ENCODE results near the gene PTPRB.

GRCh38 chr12:70626180-70626579 lies 11.0 kb downstream of the PTPRB start:
- no peak for TF ChIP-seq CTCF (IDR thresholded peaks at IDR 0.05)
- TF ChIP-seq POLR2A (IDR thresholded peaks at IDR 0.05), result no peak

All from adrenal gland (tissue), 5 donors.